Tibial artery (tissue), 4 donors: ENCODE measurements around the gene CCDC144A.
"Not testable (repeated sequence)": the region's sequence is repeated elsewhere in the genome, so short reads cannot be mapped to it uniquely, and the experiment has no call there.

ENCODE experiments used
- DNase-seq, 2 donors: peaks; one replicate each; pipeline ENCODE4 v3.0.0-alpha.2; 2019
- H3K27ac ChIP-seq, 2 donors: fragments of 200-600 bp; sonication (generic) in 1 of 2; 1 replicate in 1 of 2; 2 replicates in 1 of 2; pipeline ENCODE4 v1.5.1; 2018 to 2019; ENCODE audit warnings: mild to moderate bottlenecking in 1 of 2
- H3K27me3 ChIP-seq, 2 donors: fragments of 200-600 bp; sonication (generic) in 1 of 2; one replicate each; pipeline versions ENCODE4 v1.5.1 to v1.6.0; 2016 to 2019
- H3K36me3 ChIP-seq, 3 donors: fragments of 200-600 bp; sonication (generic) in 2 of 3; one replicate each; pipeline ENCODE4 v1.5.1; 2016 to 2019; ENCODE audit warnings: mild to moderate bottlenecking in 2 of 3
- H3K4me1 ChIP-seq, 4 donors: fragments of 200-600 bp; sonication (generic) in 2 of 4; 1 replicate in 3 of 4; 2 replicates in 1 of 4; pipeline ENCODE4 v1.5.1; 2016 to 2019
- H3K4me3 ChIP-seq, 2 donors: fragments of 200-600 bp; sonication (generic) in 1 of 2; 1 replicate in 1 of 2; 2 replicates in 1 of 2; pipeline ENCODE4 v1.5.1; 2018 to 2019; ENCODE audit warnings: mild to moderate bottlenecking in 2 of 2
- H3K9me3 ChIP-seq, 3 donors: fragments of 200-600 bp; sonication (generic) in 1 of 3; one replicate each; pipeline ENCODE4 v1.5.1; 2016 to 2019
- intact Hi-C: fragments of 100-400 bp; cut with DNase I; formaldehyde crosslinking; loops from one replicate; pipeline ENCODE4 v1.15.0; 2023; ENCODE audit warnings: low total_unique reads
- TF ChIP-seq, protein P1 (sequence below), 2 experiments: fragments of 200-600 bp in 1 of 2; fragments of 450-650 bp in 1 of 2; IDR thresholded peaks; one replicate each; pipeline ENCODE4 v1.5.1; 2017 to 2019; ENCODE audit warnings: antibody characterized with exemption in 2 of 2, mild to moderate bottlenecking in 1 of 2, moderate library complexity in 1 of 2

Gene CCDC144A

DNA sequence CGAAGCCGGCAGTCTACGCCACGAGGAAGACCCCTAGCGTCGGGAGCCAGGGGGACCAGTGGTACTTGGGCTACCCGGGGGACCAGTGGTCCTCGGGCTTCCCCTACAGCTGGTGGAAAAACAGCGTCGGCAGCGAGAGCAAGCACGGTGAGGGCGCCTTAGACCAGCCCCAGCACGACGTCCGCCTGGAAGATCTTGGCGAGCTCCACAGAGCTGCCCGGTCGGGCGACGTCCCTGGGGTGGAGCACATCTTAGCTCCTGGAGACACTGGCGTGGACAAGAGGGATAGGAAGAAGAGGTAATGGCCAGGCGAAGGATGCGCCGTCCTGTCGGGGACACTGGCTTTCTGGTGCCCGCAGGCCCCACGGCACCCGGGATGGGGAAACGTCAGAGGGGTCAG lies 406 bp downstream of the CCDC144A start:
- H3K27ac ChIP-seq, intact Hi-C loops, H3K4me1 ChIP-seq, H3K36me3 ChIP-seq, H3K27me3 ChIP-seq, H3K9me3 ChIP-seq, DNase-seq: not testable (repeated sequence)
- H3K4me3 ChIP-seq = peak overlapping the region in 1 of 2 donors; percentile 31

DNA sequence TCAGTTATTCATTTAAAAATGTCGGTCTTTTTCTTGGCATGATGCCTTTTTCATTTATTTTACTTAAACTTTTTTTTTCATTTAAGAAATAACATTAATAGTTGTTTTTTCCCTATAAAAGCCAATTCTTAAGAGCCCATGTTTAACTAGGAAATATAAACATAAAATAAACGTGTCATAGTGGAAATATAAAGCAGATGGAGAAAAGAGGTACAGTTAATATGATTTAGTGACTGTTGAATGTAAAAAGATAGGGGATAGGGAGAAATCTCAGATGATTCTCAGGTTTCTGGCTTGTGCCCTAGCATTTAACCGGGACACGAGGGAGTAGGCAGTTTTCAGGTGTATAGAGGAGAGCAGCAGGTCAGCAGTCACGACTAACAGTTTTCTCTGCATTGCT lies 7.6 kb downstream of the CCDC144A start:
- H3K36me3 ChIP-seq, H3K27me3 ChIP-seq, H3K4me3 ChIP-seq, H3K4me1 ChIP-seq, H3K9me3 ChIP-seq, DNase-seq, H3K27ac ChIP-seq, intact Hi-C loops: not testable (repeated sequence)

DNA sequence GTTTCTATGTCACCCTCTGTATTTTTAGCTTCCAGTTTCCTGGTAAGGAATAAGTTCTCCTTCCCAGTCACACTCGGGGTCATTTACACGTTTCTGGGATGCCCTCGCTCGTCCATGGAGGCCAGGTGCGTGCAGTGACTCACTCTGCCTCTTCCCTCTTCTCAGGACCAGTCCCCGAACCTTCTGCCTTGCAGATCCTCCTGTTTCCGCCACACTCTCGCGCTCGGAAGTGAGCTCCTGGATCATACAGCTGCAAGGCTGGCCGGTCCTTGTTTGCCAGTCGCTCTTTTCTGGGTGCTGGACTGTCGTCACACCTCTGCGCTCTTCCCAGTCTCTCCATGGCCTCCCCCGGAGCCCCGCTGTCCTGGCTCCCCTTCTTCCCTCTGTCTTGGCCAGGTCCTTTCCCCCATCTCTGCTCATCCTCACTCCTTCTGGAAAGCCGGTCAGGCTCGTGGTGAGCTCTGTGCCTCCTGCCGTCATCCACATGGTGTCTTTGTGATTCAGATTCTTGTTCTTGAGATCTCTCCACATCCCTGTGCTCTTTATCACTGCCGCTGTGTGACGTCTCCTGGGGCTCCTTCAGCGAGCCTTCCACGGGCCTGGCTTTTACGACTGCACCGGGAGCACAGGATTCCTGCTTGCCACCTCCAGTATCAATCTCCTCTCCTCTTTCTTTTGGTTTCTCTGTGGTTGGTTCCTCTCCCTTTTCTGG lies 55.6 kb downstream of the CCDC144A start:
- H3K9me3 ChIP-seq, DNase-seq, H3K4me3 ChIP-seq, H3K4me1 ChIP-seq, H3K27me3 ChIP-seq, intact Hi-C loops, H3K27ac ChIP-seq, H3K36me3 ChIP-seq: not testable (repeated sequence)

DNA sequence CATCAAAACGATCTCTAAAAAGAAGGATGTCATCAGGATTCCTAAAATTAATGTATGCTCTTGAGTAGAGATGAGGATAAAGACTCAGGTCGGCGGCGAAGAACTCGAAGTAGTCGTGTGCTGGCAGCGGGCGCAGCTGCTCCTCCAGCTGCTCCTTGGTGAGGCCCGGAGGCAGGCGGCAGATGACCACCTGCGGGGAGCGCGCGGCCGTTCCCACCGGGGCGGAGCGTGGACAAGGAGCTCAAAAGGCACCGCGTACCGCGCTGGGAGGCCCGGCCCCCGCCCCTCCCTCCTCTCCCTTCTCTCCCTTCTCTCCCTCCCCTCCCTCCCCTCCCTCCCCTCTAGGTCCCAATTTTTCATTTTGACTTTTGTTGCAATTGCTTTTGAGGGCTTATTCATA lies 56.5 kb downstream of the CCDC144A start:
- DNase-seq, H3K9me3 ChIP-seq, H3K4me3 ChIP-seq, H3K27ac ChIP-seq, H3K27me3 ChIP-seq, intact Hi-C loops, H3K4me1 ChIP-seq, H3K36me3 ChIP-seq: not testable (repeated sequence)

DNA sequence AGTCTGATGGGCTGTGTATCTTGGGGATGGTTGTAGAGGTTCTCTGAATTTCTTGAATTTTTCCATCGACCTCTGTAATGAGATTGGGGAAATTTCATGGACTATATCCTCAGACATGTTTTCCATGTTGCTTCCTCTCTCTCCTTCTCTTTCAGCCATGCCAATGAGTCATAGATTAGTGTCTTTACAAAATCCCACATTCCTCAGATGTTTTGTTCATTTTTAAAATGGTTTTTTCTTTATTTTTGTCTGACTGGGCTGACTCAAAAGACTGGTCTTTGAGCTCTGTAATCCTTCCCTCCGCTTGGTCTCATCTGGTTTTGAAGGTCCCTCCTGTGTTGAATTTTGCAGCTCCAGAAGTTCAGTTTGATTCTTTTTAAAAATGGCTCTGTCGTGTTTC lies 60.5 kb downstream of the CCDC144A start:
- H3K27me3 ChIP-seq, H3K36me3 ChIP-seq, H3K4me1 ChIP-seq, intact Hi-C loops, H3K9me3 ChIP-seq, H3K4me3 ChIP-seq, DNase-seq, H3K27ac ChIP-seq: not testable (repeated sequence)

DNA sequence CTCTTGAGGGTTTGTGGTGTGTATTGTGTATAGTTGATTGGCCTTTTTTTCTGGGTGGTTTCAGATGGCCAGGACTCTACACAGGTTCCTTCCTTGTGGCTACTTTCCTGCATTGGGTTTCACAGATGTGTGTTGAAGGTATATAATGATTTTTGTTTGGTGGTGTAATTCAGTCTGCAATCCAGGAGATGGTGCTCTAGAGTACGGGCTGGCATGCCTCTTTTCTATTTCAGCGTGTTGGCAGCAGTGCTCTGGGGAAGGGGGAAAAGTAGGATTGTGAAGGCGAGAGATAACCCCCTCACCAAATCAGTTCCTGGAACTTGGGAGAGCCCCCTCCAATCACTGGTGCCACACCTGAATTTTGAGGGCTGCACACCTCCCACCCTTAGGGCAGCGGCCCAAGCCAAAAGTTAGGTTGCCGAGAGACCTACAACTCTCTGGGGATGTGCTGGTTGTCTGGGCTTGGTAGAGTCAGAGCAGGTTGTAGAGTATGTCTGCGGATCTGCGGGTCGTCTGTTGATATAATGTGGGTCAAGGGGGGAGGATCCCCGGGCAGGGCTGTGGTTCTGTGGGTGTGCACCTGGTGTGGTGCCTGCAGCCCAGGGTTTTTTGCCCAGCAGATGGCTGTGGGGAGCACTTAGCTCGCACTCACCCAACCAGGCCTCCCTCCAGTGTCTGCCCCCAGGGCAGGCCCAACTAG lies 61.3 kb downstream of the CCDC144A start:
- H3K4me1 ChIP-seq, H3K27me3 ChIP-seq, H3K4me3 ChIP-seq, H3K36me3 ChIP-seq, H3K27ac ChIP-seq, H3K9me3 ChIP-seq, intact Hi-C loops: not testable (repeated sequence)
- TF ChIP-seq, protein P1, sequence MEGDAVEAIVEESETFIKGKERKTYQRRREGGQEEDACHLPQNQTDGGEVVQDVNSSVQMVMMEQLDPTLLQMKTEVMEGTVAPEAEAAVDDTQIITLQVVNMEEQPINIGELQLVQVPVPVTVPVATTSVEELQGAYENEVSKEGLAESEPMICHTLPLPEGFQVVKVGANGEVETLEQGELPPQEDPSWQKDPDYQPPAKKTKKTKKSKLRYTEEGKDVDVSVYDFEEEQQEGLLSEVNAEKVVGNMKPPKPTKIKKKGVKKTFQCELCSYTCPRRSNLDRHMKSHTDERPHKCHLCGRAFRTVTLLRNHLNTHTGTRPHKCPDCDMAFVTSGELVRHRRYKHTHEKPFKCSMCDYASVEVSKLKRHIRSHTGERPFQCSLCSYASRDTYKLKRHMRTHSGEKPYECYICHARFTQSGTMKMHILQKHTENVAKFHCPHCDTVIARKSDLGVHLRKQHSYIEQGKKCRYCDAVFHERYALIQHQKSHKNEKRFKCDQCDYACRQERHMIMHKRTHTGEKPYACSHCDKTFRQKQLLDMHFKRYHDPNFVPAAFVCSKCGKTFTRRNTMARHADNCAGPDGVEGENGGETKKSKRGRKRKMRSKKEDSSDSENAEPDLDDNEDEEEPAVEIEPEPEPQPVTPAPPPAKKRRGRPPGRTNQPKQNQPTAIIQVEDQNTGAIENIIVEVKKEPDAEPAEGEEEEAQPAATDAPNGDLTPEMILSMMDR (IDR thresholded peaks at IDR 0.05) = peak; percentile 39 to 48
- DNase-seq = peak in 1 of 2 donors; percentile 43

DNA sequence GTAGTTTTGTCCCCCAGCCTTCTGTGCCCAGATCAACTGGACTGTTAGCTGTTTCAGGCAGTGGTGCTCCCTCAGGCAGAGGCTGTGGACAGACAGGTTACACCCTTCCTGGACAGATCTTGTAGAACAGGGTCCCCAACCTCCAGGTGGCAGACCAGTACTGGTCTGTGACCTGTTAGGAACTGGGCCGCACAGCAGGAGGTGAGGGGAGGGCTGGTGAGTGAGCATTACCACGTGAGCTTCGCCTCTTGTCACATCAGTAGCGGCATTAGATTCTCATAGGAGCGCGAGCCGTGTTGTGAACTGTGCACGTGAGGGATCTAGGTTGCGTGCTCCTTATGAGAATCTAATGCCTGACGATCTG lies 61.9 kb downstream of the CCDC144A start:
- H3K27me3 ChIP-seq, intact Hi-C loops: not testable (repeated sequence)
- peak in 1 of 2 donors; percentile 43 for DNase-seq

DNA sequence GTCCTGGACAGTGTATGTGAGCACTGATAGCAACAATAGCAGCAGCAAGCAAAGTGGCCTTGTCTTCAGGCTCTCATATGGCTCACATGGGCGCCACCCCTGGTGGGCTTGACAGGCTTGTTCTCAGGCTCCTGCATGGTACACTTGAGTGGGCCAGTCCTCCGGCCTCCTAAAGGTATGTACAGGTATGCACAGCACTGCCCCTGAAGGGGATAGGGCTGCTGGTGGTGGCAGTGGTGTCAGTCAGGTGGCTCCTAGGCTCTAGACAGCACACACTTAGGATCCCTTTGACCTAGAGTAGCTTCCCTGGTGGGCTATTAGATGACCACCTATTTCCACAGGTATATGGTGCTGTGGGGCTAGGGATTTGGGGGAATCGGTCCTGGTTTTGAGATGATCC lies 67.5 kb downstream of the CCDC144A start:
- intact Hi-C loops, H3K27ac ChIP-seq, H3K36me3 ChIP-seq: not testable (repeated sequence)

More for the DNA sequence above, 61.9 kb downstream of the CCDC144A start:
- not testable (repeated sequence) for H3K9me3 ChIP-seq, H3K27ac ChIP-seq, H3K36me3 ChIP-seq, H3K4me1 ChIP-seq, H3K4me3 ChIP-seq

DNA sequence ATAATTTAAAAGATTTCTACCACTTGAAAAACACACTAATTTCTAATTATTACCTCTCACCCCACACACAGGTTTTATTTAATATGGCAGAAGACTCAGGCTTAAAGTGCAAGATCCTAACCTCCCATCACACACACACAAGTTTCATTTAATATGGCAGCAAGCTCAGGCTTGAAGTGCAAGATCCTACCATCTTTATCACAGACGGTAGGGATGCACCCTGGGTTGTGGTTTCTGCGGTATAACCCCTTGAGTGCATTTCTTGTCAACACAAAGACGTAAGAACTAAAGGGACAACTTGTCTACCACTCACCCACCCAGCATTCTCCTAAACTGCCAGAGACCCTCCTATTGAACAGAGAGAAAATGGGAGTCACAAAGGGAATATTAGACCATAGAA lies 68.1 kb downstream of the CCDC144A start:
- DNase-seq, intact Hi-C loops, H3K27ac ChIP-seq, H3K9me3 ChIP-seq, H3K36me3 ChIP-seq, H3K4me1 ChIP-seq, H3K27me3 ChIP-seq, H3K4me3 ChIP-seq: not testable (repeated sequence)

More for the DNA sequence above, 67.5 kb downstream of the CCDC144A start:
- not testable (repeated sequence) for DNase-seq, H3K4me1 ChIP-seq, H3K27me3 ChIP-seq, H3K9me3 ChIP-seq, H3K4me3 ChIP-seq

DNA sequence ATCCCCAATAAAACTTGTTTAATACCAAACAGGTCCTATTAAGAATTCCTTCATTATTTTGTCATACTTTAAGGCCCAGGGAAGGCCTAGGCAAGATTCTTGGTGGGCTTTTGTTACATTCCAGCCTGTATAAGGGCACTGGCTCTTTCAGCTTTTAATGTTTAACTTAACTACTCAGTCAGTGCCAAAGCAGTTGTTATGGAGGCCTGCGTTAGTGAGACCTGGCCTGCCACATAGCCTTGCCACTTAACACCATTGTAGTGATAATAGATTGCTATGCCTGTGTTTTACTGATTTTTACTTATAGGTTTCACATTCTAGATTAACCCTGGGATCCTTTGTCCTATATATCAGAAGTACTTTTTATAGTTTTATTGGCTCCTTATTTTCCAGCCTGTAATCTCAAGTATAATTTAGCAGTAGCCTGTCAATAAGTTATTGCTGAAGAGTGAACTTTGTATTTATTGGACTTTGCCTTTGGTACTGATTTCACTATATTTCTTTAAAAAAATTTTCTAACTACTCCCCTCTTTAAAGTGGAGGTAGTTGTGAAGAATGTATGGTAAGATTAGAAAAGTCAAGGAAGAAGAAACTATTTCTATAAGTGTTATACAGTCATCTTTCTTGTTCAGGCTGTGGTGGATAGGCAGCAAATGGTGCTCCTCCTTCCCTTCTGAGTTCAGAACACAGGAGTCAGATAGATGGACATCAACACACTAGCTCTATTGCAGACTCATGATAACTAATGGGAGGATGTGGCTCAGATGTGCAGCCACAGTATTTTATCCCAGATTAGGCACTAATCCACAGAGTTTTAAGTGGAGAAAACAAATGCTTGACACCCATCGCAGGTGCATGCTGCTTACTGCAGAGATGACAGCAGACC lies 78.5 kb downstream of the CCDC144A start:
- H3K4me3 ChIP-seq, intact Hi-C loops, H3K27me3 ChIP-seq, H3K4me1 ChIP-seq, H3K27ac ChIP-seq, H3K36me3 ChIP-seq, H3K9me3 ChIP-seq, DNase-seq: not testable (repeated sequence)

DNA sequence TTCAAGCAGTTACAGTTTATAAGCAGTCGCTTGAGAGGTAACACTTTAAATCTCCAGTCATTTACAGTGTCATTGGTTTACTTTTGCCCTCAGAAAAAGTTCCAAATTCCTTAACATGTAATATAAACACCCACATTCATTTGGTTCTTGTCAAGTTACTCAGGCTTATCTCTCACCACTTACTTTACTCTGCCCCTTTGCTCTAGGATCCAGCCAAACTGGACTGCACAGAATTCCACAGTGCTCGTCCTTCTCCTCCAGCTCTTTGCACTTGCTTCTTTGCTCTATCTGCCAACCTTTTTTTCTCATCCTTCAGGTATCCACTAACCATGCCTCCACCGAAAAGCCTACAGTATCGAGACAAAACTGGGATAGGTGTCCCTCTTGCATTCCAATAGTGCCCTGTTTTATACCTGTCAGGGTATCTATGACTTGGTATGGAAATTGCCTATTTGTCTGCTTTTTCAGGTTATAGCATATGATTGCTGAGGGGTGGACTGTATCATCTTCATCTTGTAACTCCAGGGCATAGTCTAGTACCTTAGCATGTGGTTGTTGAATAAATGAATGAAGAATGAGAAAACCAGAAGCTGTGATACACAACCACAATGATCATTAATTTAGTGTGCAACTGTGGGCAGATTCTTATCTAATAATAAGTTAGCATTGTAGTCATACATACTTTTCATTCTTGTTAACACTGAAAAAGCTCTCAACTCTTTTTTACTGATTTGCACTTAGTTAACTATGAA lies 82.5 kb downstream of the CCDC144A start:
- DNase-seq, H3K4me1 ChIP-seq, intact Hi-C loops, H3K4me3 ChIP-seq, H3K9me3 ChIP-seq, H3K27me3 ChIP-seq, H3K27ac ChIP-seq, H3K36me3 ChIP-seq: not testable (repeated sequence)

DNA sequence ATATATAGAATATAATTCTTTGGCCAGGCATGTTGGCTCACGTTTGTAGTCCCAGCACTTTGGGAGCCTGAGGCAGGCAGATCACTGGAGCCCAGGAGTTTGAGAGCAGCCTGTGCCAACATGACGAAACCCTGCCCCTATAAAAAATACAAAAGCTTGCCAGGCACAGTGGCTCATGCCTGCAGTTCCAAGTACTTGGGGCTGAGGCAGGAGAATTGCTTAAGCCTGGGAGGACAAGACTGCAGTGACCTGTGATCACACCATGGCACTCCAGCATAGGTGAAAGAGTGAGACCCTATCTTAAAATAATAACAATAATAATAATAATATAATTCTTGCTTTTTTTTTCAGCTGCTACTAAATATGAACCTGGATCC lies 83.1 kb downstream of the CCDC144A start:
- H3K36me3 ChIP-seq, H3K27me3 ChIP-seq, H3K4me1 ChIP-seq, H3K27ac ChIP-seq, H3K9me3 ChIP-seq, DNase-seq, H3K4me3 ChIP-seq, intact Hi-C loops: not testable (repeated sequence)
